GM18526 (cell line): ENCODE results near the gene CNOT11.

ENCODE experiments used
- POLR2A ChIP-seq: IDR thresholded peaks from 3 replicates; pipeline ENCODE4 v1.6.1; 2011; ENCODE audit not compliant: insufficient read length; ENCODE audit errors: extremely low read depth

Gene CNOT11

GRCh38 chr2:101300164-101300563, 47.5 kb downstream of the CNOT11 start:
- no peak for TF ChIP-seq POLR2A

- no peak for TF ChIP-seq POLR2A
Observed at GRCh38 chr2:101300836-101301235, 48.1 kb downstream of the CNOT11 start.

GRCh38 chr2:101302016-101302415, 49.3 kb downstream of the CNOT11 start:
- no peak for TF ChIP-seq POLR2A

- no peak for TF ChIP-seq POLR2A
Observed at GRCh38 chr2:101303688-101304087, 51.0 kb downstream of the CNOT11 start.

- TF ChIP-seq POLR2A, result no peak
Observed at GRCh38 chr2:101305035-101305434, 52.3 kb downstream of the CNOT11 start.

GRCh38 chr2:101305492-101306078, 52.9 kb downstream of the CNOT11 start:
- TF ChIP-seq POLR2A, result no peak

- TF ChIP-seq POLR2A, result no peak
Observed at GRCh38 chr2:101306410-101306809, 53.7 kb downstream of the CNOT11 start.

- TF ChIP-seq POLR2A, result no peak
Observed at GRCh38 chr2:101307503-101307902, 54.8 kb downstream of the CNOT11 start.

- no peak for TF ChIP-seq POLR2A
Observed at GRCh38 chr2:101307950-101308431, 55.3 kb downstream of the CNOT11 start.

GRCh38 chr2:101308432-101309210, 55.9 kb downstream of the CNOT11 start, which contains the start of gene RNF149:
Gene RNF149 (minus strand): TSS chr2:101308701. CDS start chr2:101308588, 113 bp downstream.
- TF ChIP-seq POLR2A, result peak; percentile 78

GRCh38 chr2:101310090-101310833, 57.6 kb downstream of the CNOT11 start:
- TF ChIP-seq POLR2A, result no peak

GRCh38 chr2:101310834-101311695, 58.4 kb downstream of the CNOT11 start:
- TF ChIP-seq POLR2A, result no peak

GRCh38 chr2:101311696-101312017, 59.0 kb downstream of the CNOT11 start:
- TF ChIP-seq POLR2A, result no peak
